ENCODE measurements around the gene EBP.

EBP gene

DNA sequence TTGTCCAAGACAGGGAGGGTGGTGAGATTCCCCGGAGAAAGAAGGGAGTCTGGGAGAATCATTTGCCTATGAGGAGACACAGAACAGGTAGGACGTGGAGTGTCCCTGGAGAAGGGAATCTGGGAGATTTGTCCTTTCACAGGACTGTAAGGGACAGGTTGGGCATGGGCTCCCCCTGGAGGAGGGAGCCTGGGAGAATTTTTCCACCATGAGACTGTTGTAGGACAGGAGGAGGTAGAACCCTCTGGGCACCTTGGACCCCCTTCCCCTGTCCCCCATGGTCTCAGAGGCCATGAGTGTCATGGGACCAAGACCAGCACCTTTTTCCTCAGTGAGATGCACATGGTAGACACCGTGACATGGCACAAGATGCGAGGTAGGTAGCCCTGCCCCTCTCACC, 10.0 kb upstream of the EBP start:
- no peak for DNase-seq (ENCODE audit: low spot score)
- TF ChIP-seq, protein P1, sequence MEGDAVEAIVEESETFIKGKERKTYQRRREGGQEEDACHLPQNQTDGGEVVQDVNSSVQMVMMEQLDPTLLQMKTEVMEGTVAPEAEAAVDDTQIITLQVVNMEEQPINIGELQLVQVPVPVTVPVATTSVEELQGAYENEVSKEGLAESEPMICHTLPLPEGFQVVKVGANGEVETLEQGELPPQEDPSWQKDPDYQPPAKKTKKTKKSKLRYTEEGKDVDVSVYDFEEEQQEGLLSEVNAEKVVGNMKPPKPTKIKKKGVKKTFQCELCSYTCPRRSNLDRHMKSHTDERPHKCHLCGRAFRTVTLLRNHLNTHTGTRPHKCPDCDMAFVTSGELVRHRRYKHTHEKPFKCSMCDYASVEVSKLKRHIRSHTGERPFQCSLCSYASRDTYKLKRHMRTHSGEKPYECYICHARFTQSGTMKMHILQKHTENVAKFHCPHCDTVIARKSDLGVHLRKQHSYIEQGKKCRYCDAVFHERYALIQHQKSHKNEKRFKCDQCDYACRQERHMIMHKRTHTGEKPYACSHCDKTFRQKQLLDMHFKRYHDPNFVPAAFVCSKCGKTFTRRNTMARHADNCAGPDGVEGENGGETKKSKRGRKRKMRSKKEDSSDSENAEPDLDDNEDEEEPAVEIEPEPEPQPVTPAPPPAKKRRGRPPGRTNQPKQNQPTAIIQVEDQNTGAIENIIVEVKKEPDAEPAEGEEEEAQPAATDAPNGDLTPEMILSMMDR (IDR thresholded peaks at IDR 0.05; ENCODE audit: borderline replicate concordance, control extremely low read depth, extremely low read depth, insufficient read depth, missing control alignments) = no peak
- in situ Hi-C loops (cut with MboI; ENCODE audit: low sequenced_read_pairs, unreplicated experiment) = no loop called here

DNA sequence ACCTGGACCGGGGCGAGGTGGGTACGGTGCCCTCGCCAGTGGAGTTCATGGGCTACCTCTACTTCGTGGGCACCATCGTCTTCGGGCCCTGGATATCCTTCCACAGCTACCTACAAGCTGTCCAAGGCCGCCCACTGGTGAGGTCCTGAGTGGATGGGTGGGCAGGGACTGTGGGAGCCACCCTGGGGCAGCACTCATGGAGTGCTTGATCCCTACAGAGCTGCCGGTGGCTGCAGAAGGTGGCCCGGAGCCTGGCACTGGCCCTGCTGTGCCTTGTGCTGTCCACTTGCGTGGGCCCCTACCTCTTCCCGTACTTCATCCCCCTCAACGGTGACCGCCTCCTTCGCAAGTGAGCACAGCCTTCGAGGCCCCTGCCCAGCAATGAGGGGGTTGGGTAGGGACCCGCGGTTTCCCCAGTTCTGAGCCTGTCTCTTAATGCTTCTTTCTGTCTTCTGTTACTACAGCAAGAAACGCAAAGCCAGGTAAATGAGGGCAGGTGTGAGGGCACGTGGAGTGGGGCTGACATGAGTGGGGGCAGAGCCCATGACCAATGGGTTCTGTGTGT, 9.2 kb upstream of the EBP start:
- in situ Hi-C loops (cut with MboI; ENCODE audit: low sequenced_read_pairs, unreplicated experiment) = no loop called here
- no peak for DNase-seq (ENCODE audit: low spot score)
- TF ChIP-seq, protein P1 (IDR thresholded peaks at IDR 0.05; ENCODE audit: borderline replicate concordance, control extremely low read depth, extremely low read depth, insufficient read depth, missing control alignments) = no peak

DNA sequence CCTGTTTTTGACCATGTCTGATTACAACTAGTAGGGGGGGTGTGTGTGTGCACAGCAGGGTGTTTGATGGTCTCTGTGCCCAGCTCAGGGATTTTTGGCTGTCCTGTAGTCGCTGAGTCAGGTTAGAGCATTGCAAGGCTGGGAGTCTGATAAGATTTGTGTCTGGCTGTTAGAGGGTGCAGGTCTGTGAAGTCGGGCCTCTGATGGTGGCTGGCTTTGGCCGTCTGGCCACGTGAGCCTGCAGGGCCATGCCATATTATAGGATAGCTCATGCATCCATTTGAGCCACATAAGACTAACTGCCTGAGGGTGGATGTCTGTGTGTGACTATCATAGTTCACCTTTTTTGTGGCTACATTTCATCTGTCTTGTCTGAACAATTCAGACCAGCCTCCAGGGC, 7.9 kb upstream of the EBP start:
- TF ChIP-seq, protein P1 (IDR thresholded peaks at IDR 0.05; ENCODE audit: borderline replicate concordance, control extremely low read depth, extremely low read depth, insufficient read depth, missing control alignments) = no peak
- DNase-seq (ENCODE audit: low spot score) = no peak
- in situ Hi-C loops (cut with MboI; ENCODE audit: low sequenced_read_pairs, unreplicated experiment) = no loop called here

DNA sequence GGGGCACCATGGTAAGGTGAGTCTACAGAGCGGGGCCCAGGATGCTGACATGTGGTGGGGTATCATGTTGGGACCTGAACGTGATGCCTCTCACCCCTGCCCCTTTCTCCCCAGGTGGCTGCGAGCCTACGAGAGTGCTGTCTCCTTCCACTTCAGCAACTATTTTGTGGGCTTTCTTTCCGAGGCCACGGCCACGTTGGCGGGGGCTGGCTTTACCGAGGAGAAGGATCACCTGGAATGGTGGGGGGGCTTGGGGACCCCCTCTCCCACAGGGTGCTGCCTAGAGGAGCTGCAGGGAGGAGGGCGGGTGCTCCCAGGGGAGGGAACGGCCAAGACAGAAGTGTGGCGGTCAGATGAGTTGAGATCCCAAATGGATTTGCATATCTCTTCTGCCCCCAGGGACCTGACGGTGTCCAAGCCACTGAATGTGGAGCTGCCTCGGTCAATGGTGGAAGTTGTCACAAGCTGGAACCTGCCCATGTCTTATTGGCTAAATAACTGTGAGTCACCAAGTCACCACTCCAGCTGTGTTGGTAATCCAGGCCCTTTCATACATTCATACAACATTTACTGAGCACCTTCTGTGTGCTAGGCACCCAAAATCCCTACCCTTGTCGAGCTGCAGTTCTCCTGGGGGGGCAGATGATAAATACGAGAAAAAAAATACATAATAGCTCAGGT, 7.3 kb upstream of the EBP start:
- in situ Hi-C loops (cut with MboI; ENCODE audit: low sequenced_read_pairs, unreplicated experiment) = no loop called here
- TF ChIP-seq, protein P1 (IDR thresholded peaks at IDR 0.05; ENCODE audit: borderline replicate concordance, control extremely low read depth, extremely low read depth, insufficient read depth, missing control alignments) = no peak
- DNase-seq (ENCODE audit: low spot score) = no peak

DNA sequence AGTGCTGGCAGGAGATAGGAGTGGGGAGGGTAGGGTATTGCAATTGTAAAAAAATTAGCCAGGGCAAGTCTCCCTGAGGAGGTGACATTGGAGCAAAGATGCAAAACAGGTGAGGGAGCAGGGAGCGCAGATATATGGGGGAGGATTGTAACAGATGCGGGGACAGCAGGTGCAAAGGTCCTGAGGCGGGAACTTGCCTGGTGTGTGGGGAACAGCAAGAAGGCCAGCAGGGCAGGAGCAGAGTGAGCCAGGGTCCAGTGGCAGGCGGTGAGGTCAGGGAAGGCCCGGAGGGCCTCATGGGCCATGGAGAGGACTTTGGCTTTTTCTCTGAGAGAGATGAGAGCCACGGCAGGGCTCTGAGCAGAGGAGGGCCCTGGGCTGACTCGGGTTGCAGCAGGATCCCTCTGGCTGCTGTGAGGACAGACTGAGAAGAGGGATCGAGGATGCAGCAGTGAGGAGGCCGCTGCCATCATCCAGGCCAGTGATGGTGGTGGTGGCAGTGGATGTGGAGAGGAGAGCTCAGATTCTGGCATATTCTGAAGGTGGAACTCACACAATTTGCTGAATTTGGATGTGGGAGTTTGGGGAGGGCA, 6.6 kb upstream of the EBP start:
- TF ChIP-seq, protein P1 (IDR thresholded peaks at IDR 0.05; ENCODE audit: borderline replicate concordance, control extremely low read depth, extremely low read depth, insufficient read depth, missing control alignments) = no peak
- in situ Hi-C loops (cut with MboI; ENCODE audit: low sequenced_read_pairs, unreplicated experiment) = no loop called here
- DNase-seq (ENCODE audit: low spot score) = no peak

DNA sequence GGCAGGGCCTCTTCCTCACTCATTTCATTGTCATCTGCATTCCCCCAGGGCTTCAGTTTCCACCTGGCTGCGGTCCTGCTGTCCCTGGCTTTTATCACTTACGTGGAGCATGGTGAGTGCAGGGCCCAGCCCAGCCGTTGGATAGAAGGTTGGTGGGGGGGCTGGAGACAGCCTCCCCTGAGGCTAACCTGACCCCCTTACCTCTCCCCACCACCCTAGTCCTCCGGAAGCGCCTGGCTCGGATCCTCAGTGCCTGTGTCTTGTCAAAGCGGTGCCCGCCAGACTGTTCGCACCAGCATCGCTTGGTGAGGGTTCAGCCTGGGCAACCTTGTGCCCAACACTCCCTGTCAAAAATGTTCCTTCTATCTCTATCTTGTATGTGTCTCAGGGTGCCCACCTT, 5.8 kb upstream of the EBP start:
- no peak for DNase-seq (ENCODE audit: low spot score)
- in situ Hi-C loops (cut with MboI; ENCODE audit: low sequenced_read_pairs, unreplicated experiment) = no loop called here
- TF ChIP-seq, protein P1 (IDR thresholded peaks at IDR 0.05; ENCODE audit: borderline replicate concordance, control extremely low read depth, extremely low read depth, insufficient read depth, missing control alignments) = no peak

Data from GM13976 (cell line).